GM18867 (cell line): ENCODE results near the gene QKI.
"Not testable (repeated sequence)": the region's sequence is repeated elsewhere in the genome, so short reads cannot be mapped to it uniquely, and the experiment has no call there.

ENCODE experiments used
- ATAC-seq: cut with Tn5 transposase; IDR thresholded peaks from one replicate; pipeline ENCODE4 v1.9.1; 2021; ENCODE audit warnings: mild to moderate bottlenecking, moderate library complexity; ENCODE audit not compliant: unreplicated experiment

The QKI gene

GRCh38 chr6:163438298-163438939 lies 23.9 kb downstream of the QKI start:
- ATAC-seq = no peak

DNA sequence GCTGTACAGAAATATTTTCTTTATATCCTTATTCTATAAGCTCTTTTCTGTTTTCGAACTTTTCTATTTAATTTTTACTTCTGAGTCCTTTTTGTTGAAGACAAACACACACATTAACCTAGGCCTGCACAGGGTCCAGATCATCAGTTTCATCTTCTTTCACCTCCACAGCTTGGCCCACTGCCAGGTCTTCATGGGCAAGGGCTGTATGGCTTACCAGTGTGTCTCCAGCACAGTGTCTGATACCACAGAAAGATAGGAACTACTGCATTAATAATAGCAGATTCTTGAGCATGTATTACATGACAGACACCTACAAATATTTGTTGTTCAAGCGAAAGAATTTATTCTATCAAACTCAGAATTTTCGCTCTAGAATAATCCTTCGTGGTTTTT lies 24.4 kb downstream of the QKI start:
- ATAC-seq = no peak

GRCh38 chr6:163439390-163439789 lies 24.9 kb downstream of the QKI start:
- ATAC-seq = not testable (repeated sequence)

GRCh38 chr6:163439997-163440396 lies 25.5 kb downstream of the QKI start:
- no peak for ATAC-seq

DNA sequence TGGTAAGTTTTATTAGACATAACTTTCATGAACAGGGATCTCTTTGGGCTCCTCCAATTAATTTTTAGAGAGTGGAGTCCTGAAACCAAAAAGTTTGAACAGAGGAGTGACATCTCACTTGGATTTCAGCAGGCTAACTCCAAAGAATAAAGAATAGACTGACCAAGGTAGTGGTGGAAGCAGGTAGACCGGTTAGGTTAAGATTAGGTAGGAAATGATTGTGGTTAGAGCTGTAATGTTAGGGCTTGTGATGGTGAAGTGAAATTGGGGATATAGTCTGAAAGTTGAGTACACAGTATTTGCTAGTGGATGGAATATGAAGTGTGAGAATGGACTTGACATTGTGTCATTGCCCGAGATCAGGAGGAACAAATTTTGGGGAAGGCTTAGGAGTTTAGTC lies 27.8 kb downstream of the QKI start:
- no peak for ATAC-seq

DNA sequence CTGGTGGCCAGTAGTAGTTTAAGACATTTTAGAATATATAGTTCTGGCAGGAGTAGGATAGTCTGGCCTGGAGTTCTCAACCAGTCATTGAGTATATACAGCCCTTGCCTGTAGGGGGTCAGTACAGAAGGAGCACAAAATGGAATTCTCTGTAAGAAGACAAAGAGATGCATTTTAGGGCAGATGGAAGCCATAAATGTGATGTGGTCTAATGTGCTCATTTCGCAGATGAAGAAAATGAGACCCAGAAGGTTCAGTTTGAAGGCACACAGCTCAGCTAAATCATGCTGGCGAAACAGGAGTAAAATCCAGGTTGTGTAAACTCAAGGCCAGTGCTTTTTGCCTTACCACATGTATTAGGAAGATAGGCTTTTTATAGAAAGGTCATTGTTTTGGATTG lies 29.6 kb downstream of the QKI start:
- no peak for ATAC-seq

DNA sequence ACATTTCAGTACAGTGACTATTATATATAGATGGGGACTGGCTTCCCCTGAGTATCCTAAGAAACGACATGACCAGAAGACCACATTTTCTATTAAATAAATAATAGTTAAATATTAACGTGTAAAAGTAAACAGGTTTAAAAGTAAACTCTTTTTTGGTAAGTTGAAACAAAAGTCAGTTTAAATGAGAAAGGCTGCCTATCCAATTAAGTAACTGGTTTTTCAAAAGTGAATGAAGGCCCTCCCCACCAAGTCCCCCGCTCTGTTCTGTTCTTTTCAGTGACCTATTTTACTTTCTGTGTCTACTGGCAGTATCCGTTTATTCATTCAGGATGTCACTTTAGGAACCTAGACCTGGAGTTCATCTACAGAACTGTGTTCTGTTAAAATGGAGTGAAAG lies 32.0 kb downstream of the QKI start:
- ATAC-seq = no peak

- ATAC-seq = no peak
Observed at GRCh38 chr6:163449076-163449475, 34.6 kb downstream of the QKI start.

- no peak for ATAC-seq
Observed at GRCh38 chr6:163454425-163454824, 39.9 kb downstream of the QKI start.

GRCh38 chr6:163455552-163455951 lies 41.0 kb downstream of the QKI start:
- no peak for ATAC-seq

DNA sequence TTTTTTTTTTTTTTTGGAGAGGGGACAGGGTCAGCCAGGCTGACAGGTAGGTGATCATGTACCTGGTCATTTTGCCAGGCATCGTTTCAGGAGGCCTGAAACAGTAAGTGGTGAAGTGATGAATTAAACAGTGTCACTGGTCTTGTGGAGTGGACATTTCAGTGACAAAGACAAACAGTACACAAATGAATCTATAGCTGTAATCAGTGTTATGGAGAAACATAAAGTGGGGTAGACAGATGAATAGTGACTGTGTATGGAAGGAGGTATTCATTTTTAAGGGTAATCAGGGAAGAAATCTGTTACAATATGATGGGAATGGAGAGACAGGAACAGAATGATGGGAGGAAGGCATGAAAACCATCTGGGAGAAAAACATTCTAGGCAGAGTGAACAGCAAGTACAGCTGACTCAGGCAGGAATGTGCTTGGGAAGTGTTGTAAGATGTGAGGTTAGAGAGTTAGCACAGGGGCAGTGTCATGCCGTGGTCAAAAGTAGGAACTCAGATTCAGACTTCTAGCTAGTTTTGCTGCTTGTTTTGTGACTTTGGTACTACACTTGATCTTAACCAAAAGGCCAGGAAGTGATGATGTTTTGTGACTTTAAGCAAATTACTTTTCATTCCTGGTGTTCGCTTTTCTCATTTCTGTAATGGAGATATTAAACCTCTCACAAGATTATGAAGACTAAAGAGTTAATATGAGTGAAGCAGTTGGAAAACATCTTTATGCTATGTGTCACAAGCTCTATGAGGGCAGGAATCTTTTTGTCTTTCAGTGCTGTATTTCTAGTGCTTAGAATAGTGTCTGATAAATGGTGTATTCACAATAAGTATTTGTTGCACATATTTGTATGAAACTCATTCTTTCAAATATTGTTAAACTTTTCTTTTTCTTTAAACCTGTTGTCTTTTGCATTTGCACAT lies 43.4 kb downstream of the QKI start:
- ATAC-seq = peak; percentile 33

DNA sequence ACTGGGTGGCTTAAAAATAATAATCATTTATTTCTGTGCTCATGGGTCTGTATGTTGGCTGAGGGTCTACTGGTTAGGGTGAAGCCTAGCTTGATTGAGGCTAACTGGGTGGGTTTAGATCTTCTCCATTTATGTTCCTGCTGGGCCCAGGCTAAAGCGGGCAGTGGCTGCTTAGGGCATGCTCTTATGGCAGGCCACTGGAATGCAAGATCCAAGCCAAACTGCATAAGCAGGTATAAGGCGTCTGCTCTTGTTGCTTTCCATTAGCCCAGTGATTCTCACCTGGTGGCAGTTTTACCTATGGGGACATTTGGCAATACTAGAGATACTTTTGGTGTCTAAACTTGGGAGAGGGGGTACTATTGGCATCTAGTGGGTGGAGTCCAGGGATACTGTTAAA lies 44.5 kb downstream of the QKI start:
- no peak for ATAC-seq

GRCh38 chr6:163459536-163459935 lies 45.0 kb downstream of the QKI start:
- ATAC-seq = no peak

- ATAC-seq = peak; percentile 92
Observed at GRCh38 chr6:163460307-163460782, 45.8 kb downstream of the QKI start.

DNA sequence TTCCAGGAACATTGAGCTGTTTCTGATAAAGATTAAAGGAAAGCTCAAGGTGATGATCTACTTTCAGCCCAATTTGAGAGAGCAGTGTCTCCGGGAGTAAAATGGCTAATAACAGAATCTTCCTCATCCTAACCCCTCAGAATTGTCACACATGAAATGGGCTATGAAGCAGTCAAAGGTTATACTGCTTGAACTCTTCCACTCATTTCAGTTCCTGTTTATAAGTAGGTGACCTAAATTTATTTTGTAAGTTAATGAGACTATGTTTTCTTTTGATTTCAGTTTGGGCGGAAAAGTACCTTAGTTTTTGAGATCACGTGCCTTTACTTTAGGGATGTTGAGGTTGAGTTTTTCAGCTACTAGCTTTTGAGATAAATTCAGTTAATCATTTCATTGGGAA lies 47.2 kb downstream of the QKI start:
- no peak for ATAC-seq

GRCh38 chr6:163463180-163463579 lies 48.7 kb downstream of the QKI start:
- no peak for ATAC-seq

DNA sequence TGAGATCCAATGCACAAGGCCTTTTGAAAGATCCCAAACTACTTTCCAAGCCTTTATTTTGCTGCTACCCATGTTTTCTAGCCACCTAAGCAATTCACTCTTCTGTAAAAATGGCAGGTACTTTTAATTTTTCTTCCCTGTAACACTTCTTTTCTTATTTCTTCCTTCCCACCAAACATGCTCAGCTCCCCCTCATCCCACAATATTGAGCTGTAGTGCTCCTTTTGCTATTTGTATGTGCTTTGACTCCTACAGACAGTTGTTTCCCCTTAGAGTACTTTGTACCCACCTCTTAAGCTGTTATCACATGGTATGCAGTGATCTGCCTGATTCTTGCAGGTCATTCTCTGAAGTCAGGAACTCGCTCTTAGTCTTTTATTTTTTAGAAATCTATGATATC lies 49.3 kb downstream of the QKI start:
- no peak for ATAC-seq

GRCh38 chr6:163466839-163467390 lies 52.4 kb downstream of the QKI start:
- ATAC-seq = no peak

DNA sequence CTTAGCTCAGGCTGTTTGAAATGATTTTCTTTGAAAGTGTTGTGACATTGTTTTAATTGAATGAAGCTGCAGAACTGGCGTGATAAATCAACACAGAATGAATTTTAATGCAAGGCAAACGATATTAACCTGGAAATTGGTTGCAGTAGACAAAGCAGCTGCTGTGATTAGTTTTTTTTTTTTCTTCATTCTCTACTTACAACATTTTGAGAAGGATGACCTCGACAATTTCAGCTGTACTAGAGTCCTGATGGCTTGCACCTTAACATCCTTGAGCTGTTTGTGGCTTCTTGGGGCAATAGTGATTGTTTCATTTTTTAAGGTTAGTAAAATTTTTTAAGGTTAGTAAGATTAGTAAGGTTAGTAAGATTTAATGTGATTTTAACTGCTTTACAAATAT lies 54.2 kb downstream of the QKI start:
- ATAC-seq = no peak

- no peak for ATAC-seq
Observed at GRCh38 chr6:163469459-163469985, 55.0 kb downstream of the QKI start.

DNA sequence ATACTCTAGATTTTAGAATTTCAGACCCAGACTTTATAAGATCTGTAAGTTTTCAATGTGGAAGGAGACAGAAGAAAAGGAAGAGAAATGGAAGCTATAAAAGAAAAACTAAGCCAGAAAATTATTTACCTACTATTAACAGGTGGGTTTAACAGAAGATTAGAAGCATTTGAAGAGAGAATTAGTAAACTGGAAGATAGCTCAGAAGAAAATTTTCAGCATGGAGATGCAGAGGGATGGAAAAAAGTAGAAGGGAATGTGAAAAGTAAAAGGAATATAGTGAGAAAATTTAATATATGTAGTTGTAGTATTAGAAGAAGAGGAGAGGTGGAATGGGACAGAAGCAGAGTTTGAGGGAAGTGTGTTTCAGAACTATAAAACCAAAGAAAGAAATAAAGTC lies 56.1 kb downstream of the QKI start:
- no peak for ATAC-seq

DNA sequence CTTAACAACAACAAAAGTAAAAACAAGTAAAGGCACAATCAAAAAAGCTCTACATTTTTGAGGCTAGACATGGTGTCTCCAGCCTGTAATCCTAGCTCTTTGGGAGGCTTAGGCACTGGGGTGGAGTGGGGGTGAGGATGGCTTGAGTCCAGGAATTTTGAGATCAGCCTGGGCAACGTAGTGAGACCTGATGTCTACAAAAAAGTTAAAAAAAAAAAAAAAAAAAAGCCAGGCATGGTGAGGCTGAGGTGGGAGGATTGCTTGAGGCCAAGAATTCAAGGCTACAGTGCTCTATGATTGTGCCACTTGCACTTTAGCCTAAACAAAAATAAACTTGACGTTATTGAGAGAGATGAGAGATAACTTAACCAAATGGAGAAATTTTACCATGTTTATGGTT lies 60.1 kb downstream of the QKI start:
- no peak for ATAC-seq
